Ectodermal cell (in vitro differentiated cells): ENCODE results near the gene CDH4.

Source experiments
- H3K27ac ChIP-seq: 2 replicates; pipeline ENCODE4 v1.7.0; 2013; ENCODE audit warnings: mild to moderate bottlenecking, low read depth, low read length; ENCODE audit not compliant: insufficient read depth, poor library complexity, severe bottlenecking
- H3K27me3 ChIP-seq: 2 replicates; pipeline ENCODE4 v1.7.0; 2013; ENCODE audit warnings: mild to moderate bottlenecking, low read length; ENCODE audit not compliant: insufficient read depth, control insufficient read depth, poor library complexity, severe bottlenecking
- H3K36me3 ChIP-seq: one replicate; pipeline ENCODE4 v1.7.0; 2013; ENCODE audit warnings: low read length; ENCODE audit not compliant: control insufficient read depth, insufficient read depth
- H3K4me1 ChIP-seq: one replicate; pipeline ENCODE4 v1.7.0; 2013; ENCODE audit warnings: low read length; ENCODE audit not compliant: control insufficient read depth, insufficient read depth
- H3K4me3 ChIP-seq: 2 replicates; pipeline ENCODE4 v1.7.0; 2013; ENCODE audit warnings: low read depth, low read length, control low read depth; ENCODE audit not compliant: insufficient read depth
- H3K9me3 ChIP-seq: 2 replicates; pipeline ENCODE4 v1.7.0; 2013; ENCODE audit warnings: mild to moderate bottlenecking, low read length, moderate library complexity; ENCODE audit not compliant: control insufficient read depth
- WGBS, 2 experiments: methylation state at CpG; one replicate each; pipeline ENCODE4 v1.1.7; 2013; ENCODE audit warnings: missing lambda C conversion rate in 2 of 2; 5-methylcytosine and 5-hydroxymethylcytosine counted together

Gene CDH4

DNA sequence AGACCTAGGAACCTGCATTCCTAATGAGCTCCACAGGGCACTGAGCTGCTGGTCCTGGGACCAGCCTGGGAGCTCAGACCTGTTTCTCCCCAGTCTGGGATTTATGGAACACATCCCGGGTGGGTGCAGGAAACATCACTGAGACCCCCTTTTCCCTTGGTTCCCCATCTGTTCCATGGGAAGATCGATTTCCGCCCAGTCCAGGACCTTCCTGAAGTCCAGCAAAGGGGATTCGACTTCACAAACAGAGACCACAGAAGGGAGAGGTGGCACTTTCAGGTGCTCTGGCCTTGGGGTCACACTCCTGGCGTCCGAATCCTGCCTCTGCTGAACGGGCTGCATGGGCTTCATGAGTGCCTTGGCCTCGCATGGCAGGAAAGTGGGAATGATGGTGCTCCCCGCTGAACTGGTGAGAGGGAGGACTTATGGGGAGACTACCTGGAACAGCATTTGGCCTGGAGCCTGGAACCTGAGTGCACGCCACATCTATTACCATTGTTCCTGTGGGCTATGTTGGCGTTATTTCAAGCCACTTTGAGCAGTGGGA, 517.3 kb downstream of the CDH4 start:
- no peak overlapping the region for H3K4me3 ChIP-seq
- no peaks in the 10 kb centered on the region for H3K36me3 ChIP-seq
- 93% methylated on average over 11 of the region's 11 CpGs for WGBS, 2 experiments
- H3K27me3 ChIP-seq, result no peaks in the 10 kb centered on the region
- no peaks in the 10 kb centered on the region for H3K9me3 ChIP-seq
- H3K27ac ChIP-seq, result no peak overlapping the region
- H3K4me1 ChIP-seq, result no peaks in the 10 kb centered on the region

GRCh38 chr20:61770113-61770585, 518.1 kb downstream of the CDH4 start:
- no peak overlapping the region for H3K27ac ChIP-seq
- H3K27me3 ChIP-seq, result no peaks in the 10 kb centered on the region
- no peaks in the 10 kb centered on the region for H3K36me3 ChIP-seq
- H3K9me3 ChIP-seq, result no peaks in the 10 kb centered on the region
- 95% methylated on average over 16 of the region's 16 CpGs for WGBS, 2 experiments
- H3K4me1 ChIP-seq, result no peaks in the 10 kb centered on the region
- no peak overlapping the region for H3K4me3 ChIP-seq

- no peaks in the 10 kb centered on the region for H3K36me3 ChIP-seq
- H3K27me3 ChIP-seq, result no peaks in the 10 kb centered on the region
- H3K4me3 ChIP-seq, result no peak overlapping the region
- WGBS, 2 experiments, result 91 to 92% methylated on average over 8 of the region's 8 CpGs
- H3K27ac ChIP-seq, result no peak overlapping the region
- H3K4me1 ChIP-seq, result no peaks in the 10 kb centered on the region
- H3K9me3 ChIP-seq, result no peaks in the 10 kb centered on the region
These were observed 519.8 kb downstream of the CDH4 start for GRCh38 chr20:61771805-61772350.

GRCh38 chr20:61772828-61773631, 521.0 kb downstream of the CDH4 start:
- 95% methylated on average over 53 of the region's 53 CpGs for WGBS, 2 experiments
- H3K4me1 ChIP-seq, result no peaks in the 10 kb centered on the region
- no peaks in the 10 kb centered on the region for H3K27me3 ChIP-seq
- H3K36me3 ChIP-seq, result no peaks in the 10 kb centered on the region
- H3K9me3 ChIP-seq, result no peaks in the 10 kb centered on the region
- no peak overlapping the region for H3K27ac ChIP-seq
- no peak overlapping the region for H3K4me3 ChIP-seq

DNA sequence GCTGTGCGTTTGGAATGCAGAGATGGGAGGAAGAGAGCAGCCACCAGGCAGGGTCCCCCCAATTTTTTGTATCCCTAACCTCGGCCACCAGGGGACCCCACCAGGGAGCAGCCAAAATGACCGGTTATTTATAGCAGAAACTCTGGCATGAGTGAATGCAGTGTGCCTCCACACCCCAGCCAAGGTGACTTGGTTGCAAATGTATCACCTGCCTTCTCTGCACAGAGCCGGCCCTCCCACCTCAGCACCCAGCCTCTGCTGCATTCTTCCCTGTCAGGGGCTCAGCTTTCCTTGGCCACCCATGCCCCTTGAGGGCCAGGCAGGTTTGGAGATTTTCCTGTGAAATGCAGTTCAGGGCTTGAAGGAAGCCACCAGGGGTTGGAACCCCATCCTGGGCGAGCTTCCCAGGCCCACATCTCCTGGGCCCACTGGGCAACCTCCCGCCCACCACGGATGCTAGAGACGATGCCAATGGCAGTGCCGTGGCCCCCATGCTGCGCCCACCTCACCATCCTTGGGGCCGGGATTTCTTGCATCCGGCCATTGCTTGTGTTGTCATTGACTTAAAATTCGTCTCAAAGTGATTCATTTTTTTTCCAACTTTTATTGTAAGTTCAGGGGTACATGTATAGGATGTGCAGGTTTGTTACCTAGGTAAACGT, 522.0 kb downstream of the CDH4 start:
- WGBS, 2 experiments, result 84 to 86% methylated on average over 14 of the region's 14 CpGs
- Histone ChIP-seq H3K36me3 (no peaks in the 10 kb centered on the region), H3K4me1 (no peaks in the 10 kb centered on the region), H3K27ac (no peak overlapping the region), H3K27me3 (no peaks in the 10 kb centered on the region), H3K9me3 (no peaks in the 10 kb centered on the region), H3K4me3 (no peak overlapping the region)

GRCh38 chr20:61775423-61775822, 523.4 kb downstream of the CDH4 start:
- H3K4me3 ChIP-seq, result no peak overlapping the region
- H3K9me3 ChIP-seq, result no peaks in the 10 kb centered on the region
- H3K4me1 ChIP-seq, result no peaks in the 10 kb centered on the region
- 94 to 96% methylated on average over 4 of the region's 4 CpGs for WGBS, 2 experiments
- H3K27me3 ChIP-seq, result no peaks in the 10 kb centered on the region
- no peaks in the 10 kb centered on the region for H3K36me3 ChIP-seq
- H3K27ac ChIP-seq, result no peak overlapping the region

- no peak overlapping the region for H3K27ac ChIP-seq
- no peaks in the 10 kb centered on the region for H3K9me3 ChIP-seq
- 87 to 88% methylated on average over 18 of the region's 18 CpGs for WGBS, 2 experiments
- no peaks in the 10 kb centered on the region for H3K27me3 ChIP-seq
- H3K4me1 ChIP-seq, result no peaks in the 10 kb centered on the region
- no peaks in the 10 kb centered on the region for H3K36me3 ChIP-seq
- H3K4me3 ChIP-seq, result no peak overlapping the region
These were observed 524.5 kb downstream of the CDH4 start for GRCh38 chr20:61776491-61777075.

DNA sequence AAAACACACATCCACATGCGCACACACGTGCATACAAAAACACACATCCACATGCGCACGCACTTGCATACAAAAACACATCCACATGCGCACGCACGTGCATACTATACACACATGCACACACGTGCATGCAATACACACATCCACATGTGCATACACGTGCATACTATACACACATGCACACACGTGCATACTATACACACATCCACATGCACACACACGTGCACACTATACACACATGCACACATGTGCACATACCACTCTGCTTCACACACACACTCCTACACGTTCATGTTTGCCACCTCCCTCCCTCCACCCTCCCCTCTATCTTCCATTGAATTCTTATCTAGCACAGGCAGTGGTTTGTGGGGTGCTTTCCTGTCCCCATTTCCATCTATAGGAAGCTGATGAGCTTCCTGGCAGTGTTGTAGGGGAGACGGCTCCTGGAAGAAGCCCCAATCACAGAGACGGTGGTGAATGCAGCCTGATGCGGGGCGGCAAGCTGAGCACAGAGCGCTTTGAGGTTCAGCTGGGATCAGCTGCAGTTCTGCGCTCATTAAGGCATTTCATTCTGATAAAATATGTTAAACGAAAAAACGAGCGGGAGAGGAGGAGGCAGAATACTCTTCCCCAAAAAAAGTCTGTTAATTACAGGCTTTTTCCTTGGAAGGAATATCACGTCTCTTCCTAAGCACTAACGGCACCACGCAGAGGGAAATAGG, 525.9 kb downstream of the CDH4 start:
- WGBS, 2 experiments, result 90% methylated on average over 24 of the region's 24 CpGs
- H3K4me3 ChIP-seq, result no peak overlapping the region
- H3K27ac ChIP-seq, result no peak overlapping the region
- H3K4me1 ChIP-seq, result no peaks in the 10 kb centered on the region
- H3K36me3 ChIP-seq, result no peaks in the 10 kb centered on the region
- H3K9me3 ChIP-seq, result no peaks in the 10 kb centered on the region
- no peaks in the 10 kb centered on the region for H3K27me3 ChIP-seq

DNA sequence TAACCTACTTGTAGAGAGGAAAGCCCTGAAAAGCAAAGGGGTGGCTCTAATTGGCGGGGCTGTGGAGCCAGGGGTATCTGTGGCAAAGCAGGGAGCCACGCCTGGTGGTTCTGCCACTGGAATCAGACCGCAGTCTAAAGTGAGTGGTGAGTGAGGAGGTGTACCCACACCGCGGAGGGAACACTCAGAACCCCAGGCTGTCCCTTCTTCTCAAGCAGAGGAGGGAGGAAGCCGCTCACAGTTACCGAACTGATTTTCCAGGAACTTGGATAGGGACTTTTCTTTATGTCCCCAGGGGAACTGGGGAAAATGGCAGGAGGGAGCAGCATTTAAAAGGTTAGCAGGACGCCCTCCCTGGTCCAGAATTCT, 526.4 kb downstream of the CDH4 start:
- Histone ChIP-seq H3K36me3 (no peaks in the 10 kb centered on the region), H3K9me3 (no peaks in the 10 kb centered on the region), H3K4me3 (no peak overlapping the region), H3K27me3 (no peaks in the 10 kb centered on the region), H3K27ac (no peak overlapping the region), H3K4me1 (no peaks in the 10 kb centered on the region)
- WGBS, 2 experiments, result 86 to 88% methylated on average over 8 of the region's 8 CpGs
